SK-N-SH (cell line): ENCODE measurements around the gene DLK2. TPM values are rescaled to one million over a fixed set of nuclear protein-coding genes. Genes with fewer than 3 reads are reported as not detected.

Source experiments
- CTCF ChIA-PET: fragments of 300-600, 350-600 bp; formaldehyde crosslinking; extraction: SDS; loops from one replicate; lab custom pipeline; 2021; lab: Yijun Ruan, JAX
- POLR2A ChIA-PET: fragments of 350-600 bp; sonication (Branson Sonifier 250); formaldehyde crosslinking; extraction: SDS; loops from one replicate; lab custom pipeline; 2020; ENCODE audit warnings: antibody characterized with exemption, inconsistent platforms; lab: Yijun Ruan, JAX
- DNase-seq: peaks from one replicate; pipeline ENCODE4 v3.0.0; 2012
- H2AFZ ChIP-seq: fragments of 200-600 bp; sonication (generic); 2 replicates; pipeline ENCODE4 v1.8.1; 2016; ENCODE audit warnings: antibody characterized with exemption, mild to moderate bottlenecking, low read depth
- H3F3A ChIP-seq: fragments of 200-600 bp; sonication (generic); replicated peaks from 2 replicates; pipeline ENCODE3; 2016; ENCODE audit warnings: antibody characterized with exemption, mild to moderate bottlenecking; ENCODE audit not compliant: insufficient read depth
- H3K27ac ChIP-seq, 2 experiments: fragments of 200-500 bp in 1 of 2; fragments of 200-600 bp in 1 of 2; sonication (Bioruptor generic) in 1 of 2; sonication (generic), shearing (Covaris generic) in 1 of 2; 2 replicates each; pipeline versions ENCODE4 v1.5.1 to v1.6.1; 2014 to 2016; ENCODE audit warnings: low read depth in 2 of 2, inconsistent platforms in 1 of 2, low read length in 1 of 2, mild to moderate bottlenecking in 1 of 2, mixed read lengths in 1 of 2
- H3K27me3 ChIP-seq: fragments of 200-600 bp; sonication (generic), shearing (Covaris generic); 2 replicates; pipeline ENCODE4 v1.6.1; 2016; ENCODE audit warnings: mixed run types; ENCODE audit not compliant: insufficient read depth
- H3K36me3 ChIP-seq, 2 experiments: fragments of 200-500 bp in 1 of 2; fragments of 200-600 bp in 1 of 2; sonication (Bioruptor generic) in 1 of 2; sonication (generic) in 1 of 2; replicated peaks in 1 of 2; 2 replicates each; pipeline versions ENCODE3 to v1.5.1; 2014 to 2016; ENCODE audit warnings: low read length in 1 of 2, mild to moderate bottlenecking in 1 of 2; ENCODE audit not compliant: insufficient read depth in 2 of 2, control insufficient read depth in 1 of 2
- H3K4me1 ChIP-seq, 2 experiments: fragments of 200-500 bp in 1 of 2; fragments of 200-600 bp in 1 of 2; sonication (Bioruptor generic) in 1 of 2; sonication (generic), shearing (Covaris generic) in 1 of 2; 2 replicates each; pipeline versions ENCODE4 v1.5.1 to v1.6.1; 2014 to 2016; ENCODE audit warnings: low read depth in 1 of 2, low read length in 1 of 2, mixed run types in 1 of 2; ENCODE audit not compliant: insufficient read depth in 2 of 2, control insufficient read depth in 1 of 2
- H3K4me2 ChIP-seq: fragments of 200-600 bp; sonication (generic), shearing (Covaris generic); 2 replicates; pipeline ENCODE4 v1.6.1; 2017; ENCODE audit warnings: mixed run types
- H3K4me3 ChIP-seq, 2 experiments: fragments of 200-500 bp in 1 of 2; fragments of 200-600 bp in 1 of 2; sonication (Bioruptor generic) in 1 of 2; sonication (generic), shearing (Covaris generic) in 1 of 2; 2 replicates each; pipeline versions ENCODE4 v1.5.1 to v1.8.1; 2014 to 2016; ENCODE audit warnings: low read depth in 2 of 2, inconsistent platforms in 1 of 2, low read length in 1 of 2, mild to moderate bottlenecking in 1 of 2, mixed read lengths in 1 of 2, moderate library complexity in 1 of 2
- H3K79me2 ChIP-seq: fragments of 200-600 bp; sonication (generic); 2 replicates; pipeline ENCODE4 v1.8.1; 2017; ENCODE audit warnings: mild to moderate bottlenecking; ENCODE audit not compliant: insufficient read depth
- H3K9ac ChIP-seq: fragments of 200-600 bp; sonication (generic); 2 replicates; pipeline ENCODE4 v1.6.1; 2017; ENCODE audit warnings: mixed run types
- H3K9me2 ChIP-seq: fragments of 200-600 bp; sonication (generic); 2 replicates; pipeline ENCODE4 v1.6.1; 2017; ENCODE audit warnings: mixed run types
- H3K9me3 ChIP-seq: fragments of 200-600 bp; sonication (generic); 2 replicates; pipeline ENCODE4 v1.6.1; 2017; ENCODE audit warnings: mixed run types, mild to moderate bottlenecking, moderate library complexity
- H4K20me1 ChIP-seq: fragments of 200-600 bp; sonication (generic); 2 replicates; pipeline ENCODE4 v1.6.1; 2017; ENCODE audit warnings: mild to moderate bottlenecking, mixed run types; ENCODE audit not compliant: insufficient read depth
- CHD2 ChIP-seq: fragments of 150-350 bp; IDR thresholded peaks from 2 replicates; pipeline ENCODE4 v1.6.1; 2018; ENCODE audit warnings: low read length; ENCODE audit not compliant: partially characterized antibody
- EP300 ChIP-seq, 2 experiments: IDR thresholded peaks; 2 replicates each; pipeline versions ENCODE4 v1.4.0 to v1.6.1; 2012; ENCODE audit warnings: borderline replicate concordance in 1 of 2, low read depth in 1 of 2, low read length in 1 of 2
- EZH2phosphoT487 ChIP-seq: fragments of 200-600 bp; sonication (generic); IDR thresholded peaks from 2 replicates; pipeline ENCODE4 v1.6.1; 2017; ENCODE audit warnings: low read depth, mixed run types, mild to moderate bottlenecking, antibody characterized with exemption, moderate library complexity, borderline replicate concordance
- FOSL2 ChIP-seq: IDR thresholded peaks from 2 replicates; pipeline ENCODE4 v1.4.0; 2012; ENCODE audit warnings: low read depth, mild to moderate bottlenecking, moderate library complexity, borderline replicate concordance
- FOXM1 ChIP-seq: IDR thresholded peaks from 2 replicates; pipeline ENCODE4 v1.4.0; 2012; ENCODE audit warnings: low read depth, mild to moderate bottlenecking
- GATA2 ChIP-seq: sonication (generic); formaldehyde crosslinking; IDR thresholded peaks from 2 replicates; pipeline ENCODE4 v1.5.0; 2020; ENCODE audit warnings: mild to moderate bottlenecking, missing genetic modification reagents
- JUND ChIP-seq: IDR thresholded peaks from 2 replicates; pipeline ENCODE4 v1.4.0; 2012
- MEF2A ChIP-seq: IDR thresholded peaks from 2 replicates; pipeline ENCODE4 v1.4.0; 2012; ENCODE audit warnings: low read depth, borderline replicate concordance
- MXI1 ChIP-seq: IDR thresholded peaks from 2 replicates; pipeline ENCODE4 v1.6.1; 2012; ENCODE audit warnings: mild to moderate bottlenecking, low read depth, low read length, improper control_type of control experiment
- NRF1 ChIP-seq: IDR thresholded peaks from 2 replicates; pipeline ENCODE4 v1.6.1; 2012; ENCODE audit warnings: low read depth, mild to moderate bottlenecking, low read length
- RAD21 ChIP-seq: IDR thresholded peaks from 2 replicates; pipeline ENCODE4 v1.6.1; 2012; ENCODE audit warnings: mild to moderate bottlenecking, low read length
- RCOR1 ChIP-seq: fragments of 150-350 bp; IDR thresholded peaks from 2 replicates; pipeline ENCODE4 v1.6.1; 2017; ENCODE audit warnings: antibody characterized with exemption, low read length
- SMC3 ChIP-seq: IDR thresholded peaks from 2 replicates; pipeline ENCODE4 v1.6.1; 2012; ENCODE audit warnings: low read depth, low read length, improper control_type of control experiment
- TAF1 ChIP-seq: IDR thresholded peaks from 2 replicates; pipeline ENCODE4 v1.6.1; 2012; ENCODE audit warnings: low read depth, mild to moderate bottlenecking, low read length, moderate library complexity, borderline replicate concordance
- TEAD4 ChIP-seq: IDR thresholded peaks from 2 replicates; pipeline ENCODE4 v1.4.0; 2012; ENCODE audit warnings: mild to moderate bottlenecking, borderline replicate concordance; ENCODE audit not compliant: insufficient read depth
- WGBS: methylation state at CpG from one replicate; pipeline ENCODE4 v1.1.6; 2017; ENCODE audit warnings: low lambda C conversion rate; 5-methylcytosine and 5-hydroxymethylcytosine counted together
- polyA plus RNA-seq, 3 experiments: library from polyadenylated mRNA; depleted of rRNA; stranded (reverse); fragments of >200 nt; gene quantifications; 2 replicates each; pipeline ENCODE4 v1.2.3, GENCODE V29; 2012
- TF ChIP-seq, protein P1 (sequence below): fragments of 200-600 bp; sonication (generic); IDR thresholded peaks from 2 replicates; pipeline ENCODE4 v1.6.1; 2017; ENCODE audit warnings: antibody characterized with exemption, mild to moderate bottlenecking, moderate library complexity
- TF ChIP-seq, protein P2 (sequence below): fragments of 150-350 bp; IDR thresholded peaks from 2 replicates; pipeline ENCODE4 v1.6.1; 2017; ENCODE audit warnings: antibody characterized with exemption, low read length, low read depth, borderline replicate concordance
- TF ChIP-seq, protein P3 (sequence below): IDR thresholded peaks from 2 replicates; pipeline ENCODE4 v1.4.0; 2012; ENCODE audit warnings: low read depth, borderline replicate concordance
- TF ChIP-seq, protein P4 (sequence below): fragments of 150-350 bp; IDR thresholded peaks from 2 replicates; pipeline ENCODE4 v1.6.1; 2016; ENCODE audit warnings: mild to moderate bottlenecking, low read depth, low read length

Gene DLK2
- polyA plus RNA-seq, 1 of the 3 experiments (the other 2 are of a cell fraction), result 3.9 TPM

DNA sequence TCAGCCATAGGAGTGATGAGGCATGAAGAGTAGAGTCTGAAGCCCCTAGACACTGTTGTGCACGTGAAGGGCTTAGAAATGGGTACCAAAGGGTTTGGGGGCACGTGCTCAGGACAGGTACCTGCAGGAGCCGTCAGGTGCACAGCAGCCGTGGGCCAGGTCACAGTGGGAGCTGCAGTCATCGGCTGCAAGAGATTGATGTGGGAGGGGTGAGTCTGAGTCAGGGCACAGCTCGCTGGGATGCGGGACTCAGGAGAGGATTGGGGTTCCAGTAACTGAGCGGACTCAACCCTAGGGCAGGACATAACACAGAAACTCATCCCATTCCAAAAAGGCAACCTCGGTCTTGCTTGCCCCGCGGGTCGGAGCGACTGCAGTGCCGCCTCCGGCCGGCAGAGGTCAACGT, 1.1 kb downstream of the DLK2 start:
- CTCF ChIA-PET, result interaction anchor here (0.7 to 14.6 kb wide), 15 partner anchors 10 to 67 kb away, joined by 3 to 382 read pairs (median 5); partner anchors contain the start of genes LRRC73 and TJAP1
- no peak for DNase-seq

More for the DNA sequence above, 1.1 kb downstream of the DLK2 start:
- H2AFZ ChIP-seq, result no peak overlapping the region
- H3K9ac ChIP-seq, result no peak overlapping the region
- no peaks in the 10 kb centered on the region for H4K20me1 ChIP-seq
- H3K9me3 ChIP-seq, result no peaks in the 10 kb centered on the region
- H3K4me3 ChIP-seq, result peak overlapping the region; percentile 49 to 60; a peak in 3 of 4 replicates
- H3K27ac ChIP-seq, result no peak overlapping the region
- peaks cover 7% of the 10 kb centered on the region; the same call in 1 of the 2 replicates for H3K27me3 ChIP-seq
- H3K9me2 ChIP-seq, result no peaks in the 10 kb centered on the region
- WGBS, result 18% methylated on average over 17 of the region's 17 CpGs
- peaks cover 11% of the 10 kb centered on the region for H3F3A ChIP-seq
- H3K36me3 ChIP-seq, result peaks cover 3 to 18% of the 10 kb centered on the region in 2 experiments
- POLR2A ChIA-PET, result interaction anchor here (0.5 to 1.4 kb wide), 2 partner anchors 20 to 84 kb away, joined by 3 read pairs; no protein-coding TSS in a partner anchor
- TF ChIP-seq MXI1 (no peak), EZH2phosphoT487 (no peak), TEAD4 (no peak), FOSL2 (no peak), EP300 (IDR thresholded peaks at IDR 0.05; ENCODE audit: borderline replicate concordance in 1 of 2, low read depth in 1 of 2, low read length in 1 of 2) (no peak), TAF1 (no peak), FOXM1 (no peak), MEF2A (no peak), JUND (no peak), GATA2 (CRISPR knock-in tag) (no peak), SMC3 (peak; percentile 90), CHD2 (no peak), RAD21 (peak; percentile 81), NRF1 (no peak), RCOR1 (no peak)
- TF ChIP-seq, protein P1, sequence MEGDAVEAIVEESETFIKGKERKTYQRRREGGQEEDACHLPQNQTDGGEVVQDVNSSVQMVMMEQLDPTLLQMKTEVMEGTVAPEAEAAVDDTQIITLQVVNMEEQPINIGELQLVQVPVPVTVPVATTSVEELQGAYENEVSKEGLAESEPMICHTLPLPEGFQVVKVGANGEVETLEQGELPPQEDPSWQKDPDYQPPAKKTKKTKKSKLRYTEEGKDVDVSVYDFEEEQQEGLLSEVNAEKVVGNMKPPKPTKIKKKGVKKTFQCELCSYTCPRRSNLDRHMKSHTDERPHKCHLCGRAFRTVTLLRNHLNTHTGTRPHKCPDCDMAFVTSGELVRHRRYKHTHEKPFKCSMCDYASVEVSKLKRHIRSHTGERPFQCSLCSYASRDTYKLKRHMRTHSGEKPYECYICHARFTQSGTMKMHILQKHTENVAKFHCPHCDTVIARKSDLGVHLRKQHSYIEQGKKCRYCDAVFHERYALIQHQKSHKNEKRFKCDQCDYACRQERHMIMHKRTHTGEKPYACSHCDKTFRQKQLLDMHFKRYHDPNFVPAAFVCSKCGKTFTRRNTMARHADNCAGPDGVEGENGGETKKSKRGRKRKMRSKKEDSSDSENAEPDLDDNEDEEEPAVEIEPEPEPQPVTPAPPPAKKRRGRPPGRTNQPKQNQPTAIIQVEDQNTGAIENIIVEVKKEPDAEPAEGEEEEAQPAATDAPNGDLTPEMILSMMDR, result peak; percentile 80
- TF ChIP-seq, protein P2, sequence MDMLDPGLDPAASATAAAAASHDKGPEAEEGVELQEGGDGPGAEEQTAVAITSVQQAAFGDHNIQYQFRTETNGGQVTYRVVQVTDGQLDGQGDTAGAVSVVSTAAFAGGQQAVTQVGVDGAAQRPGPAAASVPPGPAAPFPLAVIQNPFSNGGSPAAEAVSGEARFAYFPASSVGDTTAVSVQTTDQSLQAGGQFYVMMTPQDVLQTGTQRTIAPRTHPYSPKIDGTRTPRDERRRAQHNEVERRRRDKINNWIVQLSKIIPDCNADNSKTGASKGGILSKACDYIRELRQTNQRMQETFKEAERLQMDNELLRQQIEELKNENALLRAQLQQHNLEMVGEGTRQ, result no peak
- TF ChIP-seq, protein P3, sequence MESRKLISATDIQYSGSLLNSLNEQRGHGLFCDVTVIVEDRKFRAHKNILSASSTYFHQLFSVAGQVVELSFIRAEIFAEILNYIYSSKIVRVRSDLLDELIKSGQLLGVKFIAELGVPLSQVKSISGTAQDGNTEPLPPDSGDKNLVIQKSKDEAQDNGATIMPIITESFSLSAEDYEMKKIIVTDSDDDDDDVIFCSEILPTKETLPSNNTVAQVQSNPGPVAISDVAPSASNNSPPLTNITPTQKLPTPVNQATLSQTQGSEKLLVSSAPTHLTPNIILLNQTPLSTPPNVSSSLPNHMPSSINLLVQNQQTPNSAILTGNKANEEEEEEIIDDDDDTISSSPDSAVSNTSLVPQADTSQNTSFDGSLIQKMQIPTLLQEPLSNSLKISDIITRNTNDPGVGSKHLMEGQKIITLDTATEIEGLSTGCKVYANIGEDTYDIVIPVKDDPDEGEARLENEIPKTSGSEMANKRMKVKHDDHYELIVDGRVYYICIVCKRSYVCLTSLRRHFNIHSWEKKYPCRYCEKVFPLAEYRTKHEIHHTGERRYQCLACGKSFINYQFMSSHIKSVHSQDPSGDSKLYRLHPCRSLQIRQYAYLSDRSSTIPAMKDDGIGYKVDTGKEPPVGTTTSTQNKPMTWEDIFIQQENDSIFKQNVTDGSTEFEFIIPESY, result no peak
- TF ChIP-seq, protein P4, sequence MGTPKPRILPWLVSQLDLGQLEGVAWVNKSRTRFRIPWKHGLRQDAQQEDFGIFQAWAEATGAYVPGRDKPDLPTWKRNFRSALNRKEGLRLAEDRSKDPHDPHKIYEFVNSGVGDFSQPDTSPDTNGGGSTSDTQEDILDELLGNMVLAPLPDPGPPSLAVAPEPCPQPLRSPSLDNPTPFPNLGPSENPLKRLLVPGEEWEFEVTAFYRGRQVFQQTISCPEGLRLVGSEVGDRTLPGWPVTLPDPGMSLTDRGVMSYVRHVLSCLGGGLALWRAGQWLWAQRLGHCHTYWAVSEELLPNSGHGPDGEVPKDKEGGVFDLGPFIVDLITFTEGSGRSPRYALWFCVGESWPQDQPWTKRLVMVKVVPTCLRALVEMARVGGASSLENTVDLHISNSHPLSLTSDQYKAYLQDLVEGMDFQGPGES, result no peak
- H3K79me2 ChIP-seq, result no peaks in the 10 kb centered on the region
- peak overlapping the region; percentile 90; the same call in 1 of the 2 replicates for H3K4me2 ChIP-seq
- peaks cover 0 to 8% of the 10 kb centered on the region in 2 experiments; a peak in 1 of 4 replicates for H3K4me1 ChIP-seq
